8988T (cell line): ENCODE results near the gene RAB14.
"Not testable (repeated sequence)": the region's sequence is repeated elsewhere in the genome, so short reads cannot be mapped to it uniquely, and the experiment has no call there.

Experiments used
- DNase-seq: peaks from one replicate; pipeline ENCODE4 v3.0.0; 2011

RAB14 gene

DNA sequence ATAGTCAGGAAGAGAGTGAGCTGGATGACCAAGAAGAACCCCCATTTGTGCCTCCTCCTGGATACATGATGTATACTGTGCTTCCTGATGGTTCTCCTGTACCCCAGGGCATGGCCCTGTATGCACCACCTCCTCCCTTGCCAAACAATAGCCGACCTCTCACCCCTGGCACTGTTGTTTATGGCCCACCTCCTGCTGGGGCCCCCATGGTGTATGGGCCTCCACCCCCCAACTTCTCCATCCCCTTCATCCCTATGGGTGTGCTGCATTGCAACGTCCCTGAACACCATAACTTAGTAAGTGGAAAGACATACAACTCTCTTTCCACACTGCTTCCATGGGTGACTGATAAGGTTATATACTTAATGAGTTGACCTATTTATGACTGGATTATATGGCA is 51.5 kb downstream of the RAB14 start:
- DNase-seq = no peak

DNA sequence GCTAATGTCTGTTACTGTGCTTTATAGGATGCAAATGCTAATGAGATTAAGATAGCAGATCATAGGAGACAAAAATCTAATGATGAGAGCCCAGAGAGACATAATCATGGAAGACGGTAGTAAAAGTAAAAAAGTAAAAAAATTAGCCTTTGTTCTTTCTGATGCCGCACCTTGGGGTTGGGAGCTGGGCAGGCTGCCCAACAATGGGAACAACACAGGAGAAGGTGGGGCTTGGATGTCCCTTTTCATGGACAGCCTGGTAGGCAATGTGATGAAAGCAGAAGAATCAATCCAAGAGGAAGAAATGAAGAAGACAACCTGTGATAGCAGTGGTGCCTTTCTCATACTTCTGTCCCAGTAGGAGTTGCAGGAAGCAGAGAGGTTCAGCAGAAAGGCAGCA is 57.2 kb downstream of the RAB14 start:
- no peak for DNase-seq

DNA sequence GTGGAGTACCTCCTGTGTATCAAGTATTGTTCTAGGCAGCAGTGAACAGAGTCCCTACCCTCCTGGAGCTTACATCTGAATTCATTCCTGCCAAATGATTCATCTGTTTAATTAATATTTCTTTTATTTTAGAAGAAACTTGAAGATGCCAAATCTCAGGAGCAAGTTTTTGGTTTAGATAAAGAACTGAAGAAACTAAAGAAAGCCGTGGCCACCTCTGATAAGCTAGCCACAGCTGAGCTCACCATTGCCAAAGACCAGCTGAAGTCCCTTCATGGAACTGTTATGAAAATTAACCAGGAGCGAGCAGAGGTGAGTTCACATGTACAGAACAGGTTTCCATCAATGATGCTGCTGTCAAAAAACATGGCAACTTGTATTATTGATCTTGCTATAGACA is 57.9 kb downstream of the RAB14 start:
- no peak for DNase-seq

- DNase-seq = no peak
Observed at GRCh38 chr9:121141706-121142105, 60.0 kb downstream of the RAB14 start.

GRCh38 chr9:121141306-121141705 is 60.4 kb downstream of the RAB14 start:
- DNase-seq = no peak

GRCh38 chr9:121140162-121140561 is 61.5 kb downstream of the RAB14 start:
- no peak for DNase-seq

DNA sequence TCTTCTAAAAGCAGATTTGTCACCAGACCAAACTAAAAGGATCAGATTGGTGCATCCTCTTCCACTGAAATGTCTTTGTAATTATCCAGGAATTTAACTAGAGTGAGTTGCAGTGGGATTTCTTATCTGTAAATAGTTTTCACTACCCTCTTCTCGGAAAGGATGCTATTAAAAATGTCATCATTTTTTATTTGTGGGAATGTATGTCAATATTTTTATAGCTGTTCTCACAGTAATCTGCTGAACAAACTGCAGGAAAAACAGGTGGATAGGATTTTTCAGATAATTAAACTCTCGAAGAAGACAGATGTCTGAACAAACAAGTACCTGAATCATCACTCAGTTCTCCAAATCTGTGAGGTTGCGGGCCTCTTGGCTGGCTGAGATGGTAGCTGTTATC is 62.7 kb downstream of the RAB14 start:
- no peak for DNase-seq

DNA sequence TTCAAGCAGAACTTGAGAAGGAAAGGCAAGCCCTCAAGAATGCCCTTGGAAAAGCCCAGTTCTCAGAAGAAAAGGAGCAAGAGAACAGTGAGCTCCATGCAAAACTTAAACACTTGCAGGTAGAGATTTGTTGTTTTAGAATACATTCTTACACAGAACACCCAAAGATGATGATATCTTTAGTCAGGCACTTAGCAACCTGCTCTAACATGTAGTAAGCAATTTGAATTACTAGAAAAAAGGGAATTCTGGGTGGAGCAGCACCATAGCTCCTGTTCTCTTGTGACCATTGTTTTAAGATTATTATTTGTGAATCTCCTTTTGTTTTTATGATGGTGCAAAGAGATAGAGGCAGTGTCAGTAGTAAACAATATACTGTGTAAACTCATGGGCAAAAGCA is 63.1 kb downstream of the RAB14 start:
- no peak for DNase-seq

DNA sequence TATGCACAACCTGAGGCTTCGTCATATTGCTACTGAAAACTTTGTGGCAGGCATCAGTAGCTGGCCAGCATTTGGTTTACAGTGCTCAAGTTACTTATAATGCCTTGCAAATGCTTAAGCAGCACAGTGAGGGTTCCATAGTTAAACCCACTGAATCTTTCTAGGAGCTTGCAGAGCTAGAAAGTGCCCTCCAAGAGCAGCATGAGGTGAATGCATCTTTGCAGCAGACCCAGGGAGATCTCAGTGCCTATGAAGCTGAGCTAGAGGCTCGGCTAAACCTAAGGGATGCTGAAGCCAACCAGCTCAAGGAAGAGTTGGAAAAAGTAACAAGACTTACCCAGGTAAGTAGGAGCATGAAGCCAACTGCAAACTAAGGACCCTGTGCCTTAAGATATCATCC is 66.0 kb downstream of the RAB14 start:
- DNase-seq = no peak

GRCh38 chr9:121133104-121133816 is 68.4 kb downstream of the RAB14 start:
- DNase-seq = no peak

- not testable (repeated sequence) for DNase-seq
Observed at GRCh38 chr9:121129384-121129783, 72.3 kb downstream of the RAB14 start.
